Adrenal gland (tissue), 12 donors: ENCODE data around the gene CDKN2A. TPM values are rescaled to one million over a fixed set of nuclear protein-coding genes. Genes with fewer than 3 reads are reported as not detected.

ENCODE experiments used
- DNase-seq, 7 donors: peaks; one replicate each; pipeline ENCODE4 v3.0.0-alpha.2; 2019 to 2020
- H3K27ac ChIP-seq, 5 donors: fragments of 200-600 bp; sonication (generic) in 4 of 5; 1 replicate in 3 of 5; 2 replicates in 2 of 5; pipeline versions ENCODE4 v1.5.1 to v1.8.0; 2016 to 2020; ENCODE audit warnings: mild to moderate bottlenecking in 1 of 5
- H3K27me3 ChIP-seq: fragments of 200-600 bp; 2 replicates; pipeline ENCODE4 v1.8.0; 2021
- H3K36me3 ChIP-seq, 2 donors: fragments of 200-600 bp; replicated peaks in 1 of 2; 1 replicate in 1 of 2; 2 replicates in 1 of 2; pipeline versions ENCODE4 v1.5.1 to v1.8.0; 2018 to 2022
- H3K4me1 ChIP-seq, 2 donors: fragments of 200-600 bp; replicated peaks in 1 of 2; 1 replicate in 1 of 2; 2 replicates in 1 of 2; pipeline versions ENCODE4 v1.5.1 to v1.8.0; 2018 to 2021
- H3K4me3 ChIP-seq, 4 donors: fragments of 200-600 bp; sonication (generic) in 3 of 4; one replicate each; pipeline ENCODE4 v1.5.1; 2016 to 2018
- H3K9me3 ChIP-seq, 3 donors: fragments of 200-600 bp; sonication (generic) in 1 of 3; replicated peaks in 1 of 3; 1 replicate in 2 of 3; 2 replicates in 1 of 3; pipeline versions ENCODE4 v1.5.1 to v1.8.0; 2016 to 2021
- POLR2A ChIP-seq, 2 donors: fragments of 450-650 bp; IDR thresholded peaks; one replicate each; pipeline ENCODE4 v1.6.1; 2017; ENCODE audit warnings: antibody characterized with exemption in 2 of 2, mild to moderate bottlenecking in 2 of 2, moderate library complexity in 1 of 2
- WGBS, 4 donors: extraction: QIAGEN DNeasy Blood & Tissue Kit in 2 of 4; methylation state at CpG; one replicate each; pipeline versions ENCODE4 v1.1.5 to v1.1.7; 2013 to 2017; 5-methylcytosine and 5-hydroxymethylcytosine counted together
- intact Hi-C, 2 donors: fragments of 100-400 bp; cut with DNase I; formaldehyde crosslinking; loops; one replicate each; pipeline versions ENCODE4 v1.14.1 to v1.15.0; 2022 to 2023
- polyA plus RNA-seq, 3 donors: library from polyadenylated mRNA; stranded (reverse); fragments of 200-250 nt in 2 of 3; fragments of 350-450 nt in 1 of 3; fragmentation: Illumina TruSeq in 1 of 3; extraction: RNeasy Lipid Tissue Mini Kit (QIAGEN cat#74804) in 1 of 3; gene quantifications; one replicate each; pipeline ENCODE4 v1.2.3, GENCODE V29; 2013 to 2014
- total RNA-seq, 9 donors: library from RNA; depleted of rRNA in 4 of 9; stranded (reverse); fragments of >200 nt in 4 of 9; fragments of 120-200 nt in 1 of 9; fragmentation: NEBNext Ultra II Directional in 1 of 9; extraction: Animal tissue kit (Norgen Biotek cat#: 25700) in 1 of 9; gene quantifications; one replicate each; pipeline versions ENCODE4 v1.1.0 to v1.2.4, GENCODE V29; 2013 to 2023
- TF ChIP-seq, protein P1 (sequence below), 6 experiments: fragments of 450-650 bp in 4 of 6; fragments of 200-600 bp in 2 of 6; sonication (generic) in 1 of 6; IDR thresholded peaks; 1 replicate in 5 of 6; 2 replicates in 1 of 6; pipeline versions ENCODE4 v1.5.1 to v1.8.0; 2016 to 2021; ENCODE audit warnings: antibody characterized with exemption in 6 of 6, mild to moderate bottlenecking in 2 of 6, moderate library complexity in 1 of 6
- donor health status: healthy with polysubstance abuse.
- donor health status: Bipolar disorder and iron deficiency.
- donor health status: DM: yes; HTN: yes; CAD: no.
- donor health status: DM: no; HTN: no; CAD: no.
- donor health status: DM: no; HTN: no; CAD: no.
- donor health status: DM: yes; HTN: yes; CAD: no.

Gene CDKN2A
- total and polyA plus RNA-seq, 12 donors, result 0.39 to 34.5 (median 13.7) TPM

DNA sequence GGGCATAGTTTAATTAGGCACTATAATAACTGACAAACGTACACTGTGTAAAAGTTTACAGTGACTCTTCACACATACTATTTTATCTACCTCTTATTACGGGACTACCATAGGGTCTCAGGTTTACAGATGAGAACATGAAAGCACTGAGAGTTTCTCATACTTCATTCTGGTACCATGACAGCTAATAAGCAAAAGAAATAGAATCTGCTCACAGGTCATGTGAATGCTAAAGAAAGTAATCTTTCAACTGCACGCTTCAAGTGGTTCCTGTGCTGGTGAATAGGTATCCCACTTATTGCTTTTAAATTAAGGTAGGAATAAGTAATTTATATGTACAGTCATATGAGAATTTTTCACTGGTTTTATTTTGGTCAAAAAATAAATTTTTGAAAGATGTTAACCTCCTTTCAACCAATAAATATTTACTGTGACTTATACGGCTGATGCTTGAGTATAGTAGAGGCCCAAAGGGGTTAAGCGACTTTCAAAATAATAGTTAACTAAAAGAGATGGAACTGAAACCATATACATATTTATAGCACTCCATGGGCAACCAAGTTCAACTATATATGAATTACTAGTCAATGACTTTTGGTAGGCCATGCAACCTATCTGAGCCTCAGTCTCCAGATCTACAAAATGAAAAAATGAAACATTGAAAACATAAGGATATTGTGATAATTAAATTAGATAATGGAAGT, 8.1 kb downstream of the CDKN2A start:
- intact Hi-C loops, result no loop called here
- H3K9me3 ChIP-seq, result no peaks in the 10 kb centered on the region
- H3K4me3 ChIP-seq, result no peak overlapping the region
- WGBS, 4 donors, result 79 to 86% (median 83%) methylated on average over 5 of the region's 5 CpGs
- no peaks in the 10 kb centered on the region for H3K36me3 ChIP-seq
- H3K27me3 ChIP-seq, result peaks cover 25% of the 10 kb centered on the region
- no peak for DNase-seq
- no peaks in the 10 kb centered on the region for H3K4me1 ChIP-seq
- no peak for TF ChIP-seq POLR2A (IDR thresholded peaks at IDR 0.05)
- TF ChIP-seq, protein P1, sequence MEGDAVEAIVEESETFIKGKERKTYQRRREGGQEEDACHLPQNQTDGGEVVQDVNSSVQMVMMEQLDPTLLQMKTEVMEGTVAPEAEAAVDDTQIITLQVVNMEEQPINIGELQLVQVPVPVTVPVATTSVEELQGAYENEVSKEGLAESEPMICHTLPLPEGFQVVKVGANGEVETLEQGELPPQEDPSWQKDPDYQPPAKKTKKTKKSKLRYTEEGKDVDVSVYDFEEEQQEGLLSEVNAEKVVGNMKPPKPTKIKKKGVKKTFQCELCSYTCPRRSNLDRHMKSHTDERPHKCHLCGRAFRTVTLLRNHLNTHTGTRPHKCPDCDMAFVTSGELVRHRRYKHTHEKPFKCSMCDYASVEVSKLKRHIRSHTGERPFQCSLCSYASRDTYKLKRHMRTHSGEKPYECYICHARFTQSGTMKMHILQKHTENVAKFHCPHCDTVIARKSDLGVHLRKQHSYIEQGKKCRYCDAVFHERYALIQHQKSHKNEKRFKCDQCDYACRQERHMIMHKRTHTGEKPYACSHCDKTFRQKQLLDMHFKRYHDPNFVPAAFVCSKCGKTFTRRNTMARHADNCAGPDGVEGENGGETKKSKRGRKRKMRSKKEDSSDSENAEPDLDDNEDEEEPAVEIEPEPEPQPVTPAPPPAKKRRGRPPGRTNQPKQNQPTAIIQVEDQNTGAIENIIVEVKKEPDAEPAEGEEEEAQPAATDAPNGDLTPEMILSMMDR (IDR thresholded peaks at IDR 0.05), result no peak
- no peak overlapping the region for H3K27ac ChIP-seq

DNA sequence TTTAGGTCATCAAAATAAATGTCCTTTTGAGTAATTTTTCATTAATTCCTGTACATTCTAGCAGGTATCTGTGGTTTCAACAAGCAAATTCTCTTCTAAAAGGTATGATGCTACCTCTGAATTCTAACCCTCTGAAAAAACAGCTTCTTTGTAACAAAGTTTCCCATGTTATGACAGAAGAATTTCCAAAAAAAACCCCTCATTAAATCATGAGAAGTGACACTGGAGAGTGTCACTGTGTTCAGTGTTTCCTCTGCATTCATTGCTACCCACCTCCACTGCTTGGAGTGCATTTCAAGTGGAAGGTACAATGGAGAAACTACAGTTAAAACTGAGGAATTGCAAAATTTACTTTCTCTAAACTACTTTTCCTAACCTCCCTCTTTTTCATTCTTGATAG, 10.1 kb downstream of the CDKN2A start:
- Histone ChIP-seq H3K36me3 (no peaks in the 10 kb centered on the region), H3K4me3 (no peak overlapping the region), H3K4me1 (no peaks in the 10 kb centered on the region), H3K9me3 (no peaks in the 10 kb centered on the region), H3K27me3 (peaks cover 22% of the 10 kb centered on the region), H3K27ac (no peak overlapping the region)
- intact Hi-C loops, result no loop called here
- TF ChIP-seq, protein P1 (IDR thresholded peaks at IDR 0.05), result no peak
- no peak for TF ChIP-seq POLR2A (IDR thresholded peaks at IDR 0.05)
- DNase-seq, result no peak

DNA sequence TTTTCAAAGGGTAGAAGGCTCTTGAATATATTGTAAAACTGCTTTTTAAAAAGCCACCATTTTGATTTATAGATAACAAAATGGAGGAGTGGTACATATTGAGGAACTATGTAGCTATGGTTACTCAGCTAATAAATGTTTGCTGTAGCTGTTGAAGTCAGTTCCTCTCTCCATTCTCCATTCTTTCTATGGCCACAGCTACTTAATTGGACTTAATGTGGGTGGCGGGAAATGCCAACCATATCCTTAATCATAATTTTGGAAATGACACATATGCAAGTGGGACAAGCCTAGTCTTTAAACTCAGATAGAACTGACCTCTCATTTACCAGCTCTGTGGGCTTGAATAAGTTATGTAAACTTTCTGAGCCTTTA, 10.6 kb downstream of the CDKN2A start:
- no peaks in the 10 kb centered on the region for H3K9me3 ChIP-seq
- H3K4me1 ChIP-seq, result no peaks in the 10 kb centered on the region
- intact Hi-C loops, result no loop called here
- no peak overlapping the region for H3K4me3 ChIP-seq
- no peaks in the 10 kb centered on the region for H3K36me3 ChIP-seq
- WGBS, 4 donors, result 62 to 75% (median 66%) methylated on average over 1 of the region's 1 CpG
- TF ChIP-seq, protein P1 (IDR thresholded peaks at IDR 0.05), result no peak
- no peak for TF ChIP-seq POLR2A (IDR thresholded peaks at IDR 0.05)
- H3K27me3 ChIP-seq, result peaks cover 20% of the 10 kb centered on the region
- DNase-seq, result no peak
- no peak overlapping the region for H3K27ac ChIP-seq

DNA sequence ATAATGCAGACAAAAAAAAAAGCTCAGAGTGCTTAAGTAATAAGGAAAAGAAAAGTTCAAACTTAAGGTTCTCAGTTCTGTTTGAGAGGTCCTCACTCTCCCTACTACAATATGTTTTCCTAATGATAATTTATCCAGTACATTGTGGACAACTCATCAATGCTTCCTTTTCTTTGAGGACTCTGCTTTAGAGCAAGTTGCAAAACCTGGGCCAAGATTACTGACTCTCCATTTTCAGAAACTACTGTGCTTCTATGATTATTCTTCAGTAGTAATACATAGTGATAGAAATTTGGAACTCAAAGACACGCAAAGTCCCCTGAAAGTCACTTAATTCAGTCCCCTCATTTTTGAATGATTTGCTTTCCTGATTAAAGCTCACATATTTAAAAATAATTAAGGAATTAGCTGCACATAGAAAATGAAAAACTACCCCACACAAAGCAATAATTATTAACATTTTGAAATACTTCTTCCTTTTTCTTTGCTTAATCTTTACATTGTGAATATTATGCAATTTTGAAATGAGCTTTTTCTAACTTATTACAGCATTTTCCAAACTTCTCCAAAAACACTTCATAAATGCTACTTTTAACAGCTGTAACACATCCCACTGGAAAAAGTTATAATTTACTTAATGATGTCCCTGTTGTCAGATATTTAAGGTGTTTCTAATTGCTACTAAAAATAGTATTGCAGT, 11.2 kb downstream of the CDKN2A start:
- H3K9me3 ChIP-seq, result no peaks in the 10 kb centered on the region
- 81 to 86% (median 82%) methylated on average over 1 of the region's 1 CpG for WGBS, 4 donors
- H3K4me1 ChIP-seq, result no peaks in the 10 kb centered on the region
- TF ChIP-seq, protein P1 (IDR thresholded peaks at IDR 0.05), result no peak
- no peak for TF ChIP-seq POLR2A (IDR thresholded peaks at IDR 0.05)
- H3K4me3 ChIP-seq, result no peak overlapping the region
- H3K36me3 ChIP-seq, result no peaks in the 10 kb centered on the region
- H3K27me3 ChIP-seq, result peaks cover 20% of the 10 kb centered on the region
- no peak for DNase-seq
- no peak overlapping the region for H3K27ac ChIP-seq
- intact Hi-C loops, result no loop called here
